Activated naive CD4-positive, alpha-beta T cell treated with anti-CD3 and anti-CD28 coated beads for 36 hours (primary cell): ENCODE results near the gene DUOXA1. TPM values are rescaled to one million over a fixed set of nuclear protein-coding genes. Genes with fewer than 3 reads are reported as not detected.

Source experiments
- CTCF ChIA-PET: fragments of 350-600 bp; sonication (Branson Sonifier 250); formaldehyde crosslinking; loops from one replicate; lab custom pipeline; 2021; ENCODE audit warnings: antibody characterized with exemption; lab: Charles Lee
- DNase-seq: peaks from one replicate; pipeline ENCODE4 v3.0.0-alpha.2; 2020
- H3K27ac Mint-ChIP-seq: one replicate; pipeline ENCODE4 v1.8.0; 2021; ENCODE audit warnings: mild to moderate bottlenecking, mixed read lengths
- H3K27me3 Mint-ChIP-seq: one replicate; pipeline ENCODE4 v1.8.0; 2021; ENCODE audit warnings: low read depth, mixed read lengths
- H3K36me3 Mint-ChIP-seq: one replicate; pipeline ENCODE4 v1.8.0; 2021; ENCODE audit warnings: low read depth, mixed read lengths
- H3K4me1 Mint-ChIP-seq: one replicate; pipeline ENCODE4 v1.8.0; 2021; ENCODE audit warnings: low read depth, mixed read lengths
- H3K4me3 Mint-ChIP-seq: one replicate; pipeline ENCODE4 v1.8.0; 2021; ENCODE audit warnings: mild to moderate bottlenecking, moderate library complexity, mixed read lengths
- H3K9me3 Mint-ChIP-seq: one replicate; pipeline ENCODE4 v1.8.0; 2021; ENCODE audit warnings: mixed read lengths
- intact Hi-C: fragments of 100-400 bp; cut with micrococcal nuclease; formaldehyde crosslinking; loops from one replicate; pipeline ENCODE4 v1.15.1; 2023
- total RNA-seq, 2 experiments: library from RNA; stranded (reverse); gene quantifications; one replicate each; pipeline ENCODE4 v1.2.3, GENCODE V29; 2021

The DUOXA1 gene
- total RNA-seq, 2 experiments from 2014 or later, result not detected

GRCh38 chr15:45148076-45149059, 18.7 kb upstream of the DUOXA1 start:
- H3K27me3 Mint-ChIP-seq, result no peaks in the 10 kb centered on the region
- intact Hi-C loops, result no loop called here
- CTCF ChIA-PET, result interaction anchor here (1.0 kb wide), 1 partner anchor 8 kb away, joined by 3 read pairs; no protein-coding TSS in a partner anchor
- H3K9me3 Mint-ChIP-seq, result no peaks in the 10 kb centered on the region
- no peaks in the 10 kb centered on the region for H3K4me1 Mint-ChIP-seq
- DNase-seq, result no peak
- H3K4me3 Mint-ChIP-seq, result no peak overlapping the region
- H3K27ac Mint-ChIP-seq, result no peak overlapping the region
- peaks cover 6% of the 10 kb centered on the region for H3K36me3 Mint-ChIP-seq

- H3K9me3 Mint-ChIP-seq, result no peaks in the 10 kb centered on the region
- DNase-seq, result no peak
- H3K36me3 Mint-ChIP-seq, result peaks cover 6% of the 10 kb centered on the region
- CTCF ChIA-PET, result no interaction called here
- H3K27me3 Mint-ChIP-seq, result no peaks in the 10 kb centered on the region
- no peak overlapping the region for H3K27ac Mint-ChIP-seq
- no peak overlapping the region for H3K4me3 Mint-ChIP-seq
- intact Hi-C loops, result no loop called here
- no peaks in the 10 kb centered on the region for H3K4me1 Mint-ChIP-seq
Measured at GRCh38 chr15:45147606-45148005, 17.9 kb upstream of the DUOXA1 start.

GRCh38 chr15:45146405-45146804, 16.7 kb upstream of the DUOXA1 start:
- H3K4me3 Mint-ChIP-seq, result no peak overlapping the region
- no peak overlapping the region for H3K27ac Mint-ChIP-seq
- DNase-seq, result no peak
- no peaks in the 10 kb centered on the region for H3K27me3 Mint-ChIP-seq
- intact Hi-C loops, result no loop called here
- no peaks in the 10 kb centered on the region for H3K36me3 Mint-ChIP-seq
- H3K9me3 Mint-ChIP-seq, result no peaks in the 10 kb centered on the region
- no peaks in the 10 kb centered on the region for H3K4me1 Mint-ChIP-seq
- CTCF ChIA-PET, result no interaction called here

DNA sequence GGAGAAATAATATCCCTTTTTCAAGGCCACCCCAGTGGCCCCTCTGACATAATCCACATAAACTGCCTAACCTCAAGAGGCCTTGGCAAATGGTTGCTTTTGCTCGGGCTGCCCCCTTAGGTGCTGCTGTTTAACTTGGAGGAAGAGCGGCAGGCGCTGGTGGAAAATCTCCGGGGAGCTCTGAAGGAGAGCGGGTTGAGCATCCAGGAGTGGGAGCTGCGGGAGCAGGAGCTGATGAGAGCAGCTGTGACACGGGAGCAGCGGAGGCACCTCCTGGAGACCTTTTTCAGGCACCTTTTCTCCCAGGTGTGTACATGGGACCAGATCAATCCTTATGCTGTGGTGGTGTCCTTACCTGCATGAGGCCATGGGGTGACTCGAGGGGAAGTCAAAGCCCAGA, 15.1 kb upstream of the DUOXA1 start:
- no peaks in the 10 kb centered on the region for H3K9me3 Mint-ChIP-seq
- H3K27ac Mint-ChIP-seq, result no peak overlapping the region
- no peak for DNase-seq
- no peak overlapping the region for H3K4me3 Mint-ChIP-seq
- CTCF ChIA-PET, result no interaction called here
- intact Hi-C loops, result no loop called here
- H3K36me3 Mint-ChIP-seq, result no peaks in the 10 kb centered on the region
- no peaks in the 10 kb centered on the region for H3K27me3 Mint-ChIP-seq
- no peaks in the 10 kb centered on the region for H3K4me1 Mint-ChIP-seq

DNA sequence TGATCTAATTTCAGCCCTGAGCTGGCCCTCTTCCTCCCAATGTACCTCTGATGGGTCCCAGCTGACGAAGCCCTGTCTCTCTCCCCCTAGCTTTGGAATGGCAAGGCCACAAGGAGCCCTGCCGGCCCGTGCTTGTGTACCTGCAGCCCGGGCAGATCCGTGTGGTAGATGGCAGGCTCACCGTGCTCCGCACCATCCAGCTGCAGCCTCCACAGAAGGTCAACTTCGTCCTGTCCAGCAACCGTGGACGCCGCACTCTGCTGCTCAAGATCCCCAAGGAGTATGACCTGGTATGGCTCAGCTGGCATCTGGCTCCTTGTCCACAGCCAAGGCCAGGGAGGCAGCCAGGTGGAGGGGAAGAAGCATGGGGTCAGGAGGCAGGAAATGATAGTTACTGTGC, 14.3 kb upstream of the DUOXA1 start:
- H3K27me3 Mint-ChIP-seq, result no peaks in the 10 kb centered on the region
- no peaks in the 10 kb centered on the region for H3K9me3 Mint-ChIP-seq
- CTCF ChIA-PET, result no interaction called here

DNA sequence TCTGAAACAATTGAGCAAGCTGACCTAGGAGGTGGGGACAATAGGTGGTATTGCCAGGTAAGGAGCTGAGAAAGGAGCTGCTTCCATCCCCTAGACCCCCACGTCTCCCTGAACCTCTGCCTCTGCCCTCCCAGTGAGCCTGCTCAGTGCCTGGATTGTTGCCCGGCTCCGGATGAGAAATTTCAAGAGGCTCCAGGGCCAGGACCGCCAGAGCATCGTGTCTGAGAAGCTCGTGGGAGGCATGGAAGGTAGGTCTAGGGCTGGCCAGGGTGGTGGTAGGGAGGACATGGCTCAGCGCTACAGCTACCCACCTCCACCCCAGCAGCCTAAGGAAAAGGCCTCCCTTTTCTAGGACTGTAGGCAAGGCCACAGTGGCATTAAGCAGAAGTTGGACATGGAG, 13.4 kb upstream of the DUOXA1 start:
- no peaks in the 10 kb centered on the region for H3K4me1 Mint-ChIP-seq
- H3K4me3 Mint-ChIP-seq, result no peak overlapping the region
- CTCF ChIA-PET, result interaction anchor here (2.3 kb wide), 1 partner anchor 25 kb away, joined by 12 read pairs; no protein-coding TSS in a partner anchor
- H3K27me3 Mint-ChIP-seq, result no peaks in the 10 kb centered on the region
- no peaks in the 10 kb centered on the region for H3K36me3 Mint-ChIP-seq
- intact Hi-C loops, result no loop called here
- H3K9me3 Mint-ChIP-seq, result no peaks in the 10 kb centered on the region
- DNase-seq, result no peak
- no peak overlapping the region for H3K27ac Mint-ChIP-seq

More for the DNA sequence above, 14.3 kb upstream of the DUOXA1 start:
- H3K36me3 Mint-ChIP-seq, result no peaks in the 10 kb centered on the region
- intact Hi-C loops, result no loop called here
- H3K27ac Mint-ChIP-seq, result no peak overlapping the region
- H3K4me1 Mint-ChIP-seq, result no peaks in the 10 kb centered on the region
- no peak overlapping the region for H3K4me3 Mint-ChIP-seq
- DNase-seq, result no peak

- no peak overlapping the region for H3K27ac Mint-ChIP-seq
- no peak overlapping the region for H3K4me3 Mint-ChIP-seq
- DNase-seq, result no peak
- H3K27me3 Mint-ChIP-seq, result peaks cover 4% of the 10 kb centered on the region
- H3K4me1 Mint-ChIP-seq, result peaks cover 1% of the 10 kb centered on the region
- CTCF ChIA-PET, result interaction anchor here (1.0 to 2.3 kb wide), 3 partner anchors 22 to 63 kb away, joined by 3 to 12 read pairs (median 4); no protein-coding TSS in a partner anchor
- no peaks in the 10 kb centered on the region for H3K9me3 Mint-ChIP-seq
- no peaks in the 10 kb centered on the region for H3K36me3 Mint-ChIP-seq
- intact Hi-C loops, result no loop called here
Measured at GRCh38 chr15:45141386-45141785, 11.7 kb upstream of the DUOXA1 start.

GRCh38 chr15:45140557-45141250, 11.0 kb upstream of the DUOXA1 start:
- no peak for DNase-seq
- Mint-ChIP-seq H3K4me3 (no peak overlapping the region), H3K27me3 (peaks cover 9% of the 10 kb centered on the region), H3K36me3 (no peaks in the 10 kb centered on the region), H3K4me1 (peaks cover 6% of the 10 kb centered on the region), H3K27ac (no peak overlapping the region), H3K9me3 (no peaks in the 10 kb centered on the region)
- intact Hi-C loops, result no loop called here
- CTCF ChIA-PET, result interaction anchor here (1.1 to 1.5 kb wide), 2 partner anchors 8 to 22 kb away, joined by 3 read pairs; no protein-coding TSS in a partner anchor

DNA sequence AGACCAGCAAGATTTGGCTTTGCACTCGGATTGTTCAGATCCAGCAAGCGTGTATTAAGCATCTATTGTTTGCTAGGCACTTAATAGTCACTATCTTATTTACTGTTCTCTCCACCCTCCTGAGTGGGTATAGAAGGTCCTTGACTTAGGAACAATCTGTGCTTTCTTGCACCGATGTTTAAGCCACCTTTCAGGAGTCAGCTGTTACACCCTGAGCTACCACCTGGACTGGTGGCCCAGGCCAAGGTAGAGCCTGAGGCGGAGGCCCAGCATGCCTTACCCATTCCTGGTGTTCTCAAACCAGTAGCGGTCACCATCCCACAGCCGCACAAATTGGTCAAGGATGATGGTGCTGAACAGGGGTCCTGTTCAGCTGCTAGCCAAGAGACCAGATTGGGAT, 10.1 kb upstream of the DUOXA1 start:
- intact Hi-C loops, result no loop called here
- DNase-seq, result no peak
- no peaks in the 10 kb centered on the region for H3K36me3 Mint-ChIP-seq
- H3K4me1 Mint-ChIP-seq, result peaks cover 8% of the 10 kb centered on the region
- no peak overlapping the region for H3K27ac Mint-ChIP-seq
- CTCF ChIA-PET, result interaction anchor here (1.5 kb wide), 1 partner anchor 9 kb away, joined by 3 read pairs; no protein-coding TSS in a partner anchor
- no peaks in the 10 kb centered on the region for H3K9me3 Mint-ChIP-seq
- peaks cover 12% of the 10 kb centered on the region for H3K27me3 Mint-ChIP-seq
- no peak overlapping the region for H3K4me3 Mint-ChIP-seq

GRCh38 chr15:45138814-45139765, 9.4 kb upstream of the DUOXA1 start:
- Mint-ChIP-seq H3K27me3 (peaks cover 18% of the 10 kb centered on the region), H3K36me3 (no peaks in the 10 kb centered on the region), H3K27ac (no peak overlapping the region), H3K4me1 (peaks cover 10% of the 10 kb centered on the region), H3K9me3 (no peaks in the 10 kb centered on the region), H3K4me3 (no peak overlapping the region)
- DNase-seq, result no peak
- CTCF ChIA-PET, result interaction anchor here (1.5 kb wide), 1 partner anchor 10 kb away, joined by 3 read pairs; no protein-coding TSS in a partner anchor
- intact Hi-C loops, result no loop called here

DNA sequence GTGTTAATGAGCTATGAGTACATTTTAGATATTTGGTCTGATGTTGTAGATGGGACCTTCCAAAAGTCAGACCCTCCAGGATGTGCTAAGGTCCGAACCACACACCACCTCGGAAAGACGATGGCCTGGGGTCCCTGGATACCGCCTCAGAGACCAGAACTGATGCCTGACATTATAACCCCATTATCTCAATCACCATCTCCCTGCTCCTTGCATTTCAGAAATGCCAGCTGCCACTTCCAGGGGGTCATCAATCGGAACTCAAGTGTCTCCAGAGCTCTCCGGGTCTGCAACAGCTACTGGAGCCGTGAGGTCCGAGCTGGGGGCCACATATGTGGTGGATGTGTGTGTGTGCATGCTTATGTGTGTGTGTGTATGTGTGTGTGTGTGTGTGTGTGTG, 8.0 kb upstream of the DUOXA1 start:
- DNase-seq, result no peak
- Mint-ChIP-seq H3K4me3 (no peak overlapping the region), H3K4me1 (peaks cover 10% of the 10 kb centered on the region), H3K36me3 (no peaks in the 10 kb centered on the region), H3K27me3 (peaks cover 24% of the 10 kb centered on the region), H3K9me3 (no peaks in the 10 kb centered on the region), H3K27ac (no peak overlapping the region)
- intact Hi-C loops, result no loop called here
- CTCF ChIA-PET, result interaction anchor here (1.9 kb wide), 1 partner anchor 20 kb away, joined by 6 read pairs; no protein-coding TSS in a partner anchor
